Adrenal gland (tissue), 12 donors: Measurements from ENCODE around the gene NAT9. TPM values are rescaled to one million over a fixed set of nuclear protein-coding genes. Genes with fewer than 3 reads are reported as not detected.

Experiments
- DNase-seq, 7 donors: peaks; one replicate each; pipeline ENCODE4 v3.0.0-alpha.2; 2019 to 2020
- H3K27ac ChIP-seq, 5 donors: fragments of 200-600 bp; sonication (generic) in 4 of 5; 1 replicate in 3 of 5; 2 replicates in 2 of 5; pipeline versions ENCODE4 v1.5.1 to v1.8.0; 2016 to 2020; ENCODE audit warnings: mild to moderate bottlenecking in 1 of 5
- H3K27me3 ChIP-seq: fragments of 200-600 bp; 2 replicates; pipeline ENCODE4 v1.8.0; 2021
- H3K36me3 ChIP-seq, 2 donors: fragments of 200-600 bp; replicated peaks in 1 of 2; 1 replicate in 1 of 2; 2 replicates in 1 of 2; pipeline versions ENCODE4 v1.5.1 to v1.8.0; 2018 to 2022
- H3K4me1 ChIP-seq, 2 donors: fragments of 200-600 bp; replicated peaks in 1 of 2; 1 replicate in 1 of 2; 2 replicates in 1 of 2; pipeline versions ENCODE4 v1.5.1 to v1.8.0; 2018 to 2021
- H3K4me3 ChIP-seq, 4 donors: fragments of 200-600 bp; sonication (generic) in 3 of 4; one replicate each; pipeline ENCODE4 v1.5.1; 2016 to 2018
- H3K9me3 ChIP-seq, 3 donors: fragments of 200-600 bp; sonication (generic) in 1 of 3; replicated peaks in 1 of 3; 1 replicate in 2 of 3; 2 replicates in 1 of 3; pipeline versions ENCODE4 v1.5.1 to v1.8.0; 2016 to 2021
- POLR2A ChIP-seq, 2 donors: fragments of 450-650 bp; IDR thresholded peaks; one replicate each; pipeline ENCODE4 v1.6.1; 2017; ENCODE audit warnings: antibody characterized with exemption in 2 of 2, mild to moderate bottlenecking in 2 of 2, moderate library complexity in 1 of 2
- WGBS, 4 donors: extraction: QIAGEN DNeasy Blood & Tissue Kit in 2 of 4; methylation state at CpG; one replicate each; pipeline versions ENCODE4 v1.1.5 to v1.1.7; 2013 to 2017; 5-methylcytosine and 5-hydroxymethylcytosine counted together
- intact Hi-C, 2 donors: fragments of 100-400 bp; cut with DNase I; formaldehyde crosslinking; loops; one replicate each; pipeline versions ENCODE4 v1.14.1 to v1.15.0; 2022 to 2023
- polyA plus RNA-seq, 3 donors: library from polyadenylated mRNA; stranded (reverse); fragments of 200-250 nt in 2 of 3; fragments of 350-450 nt in 1 of 3; fragmentation: Illumina TruSeq in 1 of 3; extraction: RNeasy Lipid Tissue Mini Kit (QIAGEN cat#74804) in 1 of 3; gene quantifications; one replicate each; pipeline ENCODE4 v1.2.3, GENCODE V29; 2013 to 2014
- total RNA-seq, 9 donors: library from RNA; depleted of rRNA in 4 of 9; stranded (reverse); fragments of >200 nt in 4 of 9; fragments of 120-200 nt in 1 of 9; fragmentation: NEBNext Ultra II Directional in 1 of 9; extraction: Animal tissue kit (Norgen Biotek cat#: 25700) in 1 of 9; gene quantifications; one replicate each; pipeline versions ENCODE4 v1.1.0 to v1.2.4, GENCODE V29; 2013 to 2023
- TF ChIP-seq, protein P1 (sequence below), 6 experiments: fragments of 450-650 bp in 4 of 6; fragments of 200-600 bp in 2 of 6; sonication (generic) in 1 of 6; IDR thresholded peaks; 1 replicate in 5 of 6; 2 replicates in 1 of 6; pipeline versions ENCODE4 v1.5.1 to v1.8.0; 2016 to 2021; ENCODE audit warnings: antibody characterized with exemption in 6 of 6, mild to moderate bottlenecking in 2 of 6, moderate library complexity in 1 of 6
- donor health status: healthy with polysubstance abuse.
- donor health status: Bipolar disorder and iron deficiency.
- donor health status: DM: yes; HTN: yes; CAD: no.
- donor health status: DM: no; HTN: no; CAD: no.
- donor health status: DM: no; HTN: no; CAD: no.
- donor health status: DM: yes; HTN: yes; CAD: no.

NAT9 gene
- total and polyA plus RNA-seq, 12 donors, result 23.1 to 149 (median 87.0) TPM

DNA sequence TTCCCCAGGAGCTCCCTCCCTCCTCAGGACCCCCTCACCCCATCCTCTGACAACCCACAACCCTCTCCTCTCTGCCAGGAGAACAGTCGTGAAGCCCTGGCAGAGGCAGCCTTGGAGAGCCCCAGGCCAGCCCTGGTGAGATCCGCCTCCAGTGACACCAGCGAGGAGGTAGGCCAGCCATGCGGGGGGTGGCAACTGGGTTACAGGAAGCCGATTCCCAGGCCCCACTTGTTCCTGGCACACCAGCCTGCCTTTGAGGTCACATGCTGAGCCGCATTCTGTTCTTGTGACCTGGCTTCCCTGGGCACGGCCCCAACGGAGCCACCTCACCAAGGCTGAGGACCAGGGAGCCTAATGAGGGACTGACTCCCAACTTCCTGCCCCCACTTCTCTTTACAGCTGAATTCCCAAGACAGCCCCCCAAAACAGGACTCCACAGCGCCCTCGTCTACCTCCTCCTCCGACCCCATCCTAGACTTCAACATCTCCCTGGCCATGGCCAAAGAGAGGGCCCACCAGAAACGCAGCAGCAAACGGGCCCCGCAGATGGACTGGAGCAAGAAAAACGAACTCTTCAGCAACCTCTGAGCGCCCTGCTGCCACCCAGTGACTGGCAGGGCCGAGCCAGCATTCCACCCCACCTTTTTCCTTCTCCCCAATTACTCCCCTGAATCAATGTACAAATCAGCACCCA, 7.9 kb downstream of the NAT9 start:
- TF ChIP-seq, protein P1, sequence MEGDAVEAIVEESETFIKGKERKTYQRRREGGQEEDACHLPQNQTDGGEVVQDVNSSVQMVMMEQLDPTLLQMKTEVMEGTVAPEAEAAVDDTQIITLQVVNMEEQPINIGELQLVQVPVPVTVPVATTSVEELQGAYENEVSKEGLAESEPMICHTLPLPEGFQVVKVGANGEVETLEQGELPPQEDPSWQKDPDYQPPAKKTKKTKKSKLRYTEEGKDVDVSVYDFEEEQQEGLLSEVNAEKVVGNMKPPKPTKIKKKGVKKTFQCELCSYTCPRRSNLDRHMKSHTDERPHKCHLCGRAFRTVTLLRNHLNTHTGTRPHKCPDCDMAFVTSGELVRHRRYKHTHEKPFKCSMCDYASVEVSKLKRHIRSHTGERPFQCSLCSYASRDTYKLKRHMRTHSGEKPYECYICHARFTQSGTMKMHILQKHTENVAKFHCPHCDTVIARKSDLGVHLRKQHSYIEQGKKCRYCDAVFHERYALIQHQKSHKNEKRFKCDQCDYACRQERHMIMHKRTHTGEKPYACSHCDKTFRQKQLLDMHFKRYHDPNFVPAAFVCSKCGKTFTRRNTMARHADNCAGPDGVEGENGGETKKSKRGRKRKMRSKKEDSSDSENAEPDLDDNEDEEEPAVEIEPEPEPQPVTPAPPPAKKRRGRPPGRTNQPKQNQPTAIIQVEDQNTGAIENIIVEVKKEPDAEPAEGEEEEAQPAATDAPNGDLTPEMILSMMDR (IDR thresholded peaks at IDR 0.05), result no peak
- TF ChIP-seq POLR2A (IDR thresholded peaks at IDR 0.05), result peak in 1 of 2 donors; percentile 55
- Histone ChIP-seq H3K4me1 (peaks cover 50 to 54% of the 10 kb centered on the region in 2 donors), H3K4me3 (no peak overlapping the region), H3K27me3 (no peaks in the 10 kb centered on the region), H3K36me3 (peaks cover 0 to 42% of the 10 kb centered on the region in 2 donors), H3K9me3 (no peaks in the 10 kb centered on the region), H3K27ac (peak overlapping the region; percentile 61 to 93 (median 78))
- DNase-seq, result peak; percentile 88 to 99 (median 98)
- WGBS, 4 donors, result 33 to 50% (median 44%) methylated on average over 14 to 17 of the region's 17 CpGs
- intact Hi-C loops, result no loop called here

- peaks cover 0 to 31% of the 10 kb centered on the region in 2 donors for H3K36me3 ChIP-seq
- DNase-seq, result peak in 4 of 7 donors; percentile 53 to 74 (median 70)
- TF ChIP-seq, protein P1 (IDR thresholded peaks at IDR 0.05), result no peak
- peak in 1 of 2 donors; percentile 16 for TF ChIP-seq POLR2A (IDR thresholded peaks at IDR 0.05)
- peak overlapping the region in 4 of 5 donors; percentile 73 to 93 (median 82) for H3K27ac ChIP-seq
- H3K27me3 ChIP-seq, result no peaks in the 10 kb centered on the region
- WGBS, 4 donors, result 58 to 100% (median 66%) methylated on average over 1 to 10 of the region's 10 CpGs
- peaks cover 48 to 61% of the 10 kb centered on the region in 2 donors for H3K4me1 ChIP-seq
- no peak overlapping the region for H3K4me3 ChIP-seq
- intact Hi-C loops, result no loop called here
- no peaks in the 10 kb centered on the region for H3K9me3 ChIP-seq
Observed at GRCh38 chr17:74767111-74767516, 9.0 kb downstream of the NAT9 start.

DNA sequence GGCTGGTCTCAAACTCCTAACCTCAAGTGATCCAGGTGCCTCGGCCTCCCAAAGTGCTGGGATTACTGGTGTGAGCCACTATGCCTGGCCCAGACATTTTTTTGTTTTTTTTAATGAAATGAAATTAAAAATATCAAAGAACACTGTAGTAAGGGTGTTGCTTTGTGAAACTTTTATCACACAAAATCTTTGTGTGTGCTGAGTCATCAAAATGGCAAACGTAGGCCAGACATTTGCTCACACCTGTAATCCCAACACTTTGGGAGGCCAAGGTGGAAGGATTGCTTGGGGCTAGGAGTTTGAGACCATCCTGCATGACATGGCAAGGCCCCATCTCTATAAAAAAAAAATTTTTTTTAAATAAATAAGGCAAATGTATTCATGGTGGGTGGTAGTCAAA, 9.7 kb downstream of the NAT9 start:
- no peak overlapping the region for H3K4me3 ChIP-seq
- no peaks in the 10 kb centered on the region for H3K9me3 ChIP-seq
- TF ChIP-seq POLR2A (IDR thresholded peaks at IDR 0.05), result no peak
- TF ChIP-seq, protein P1 (IDR thresholded peaks at IDR 0.05), result no peak
- H3K27ac ChIP-seq, result peak overlapping the region in 2 of 5 donors; percentile 78 to 87
- peaks cover 49 to 66% of the 10 kb centered on the region in 2 donors for H3K4me1 ChIP-seq
- 69 to 88% (median 79%) methylated on average over 2 of the region's 2 CpGs for WGBS, 4 donors
- DNase-seq, result no peak
- H3K36me3 ChIP-seq, result peaks cover 0 to 24% of the 10 kb centered on the region in 2 donors
- intact Hi-C loops, result no loop called here
- no peaks in the 10 kb centered on the region for H3K27me3 ChIP-seq

DNA sequence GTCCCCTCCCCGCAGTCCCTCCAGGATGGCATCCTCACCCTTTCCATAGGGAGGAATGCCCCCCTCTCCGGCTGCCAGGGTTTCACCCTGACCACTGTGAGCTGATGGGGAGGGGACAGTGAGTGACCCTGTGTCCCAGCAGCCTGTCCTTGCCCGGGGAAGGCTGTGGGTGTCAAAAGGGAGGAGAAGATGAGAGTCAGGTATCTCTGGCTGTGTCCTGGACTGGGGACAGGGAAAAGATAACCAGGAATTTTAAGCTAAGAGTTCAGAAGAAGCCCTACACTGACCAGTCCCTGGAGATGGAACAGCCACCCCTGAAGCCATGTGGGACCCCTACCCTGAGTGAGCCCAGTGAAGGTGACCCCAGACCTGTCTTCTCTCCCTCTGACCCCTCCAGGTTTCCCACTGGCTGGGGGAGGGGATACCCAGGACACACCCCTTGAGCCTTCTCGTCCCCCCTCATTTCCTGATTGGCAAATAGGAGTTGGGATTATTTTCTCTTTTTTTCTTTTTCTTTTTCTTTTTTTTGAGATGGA, 11.3 kb downstream of the NAT9 start:
- DNase-seq, result no peak
- WGBS, 4 donors, result 68 to 89% (median 75%) methylated on average over 4 of the region's 4 CpGs
- Histone ChIP-seq H3K4me3 (no peak overlapping the region), H3K9me3 (no peaks in the 10 kb centered on the region), H3K4me1 (peaks cover 59 to 76% of the 10 kb centered on the region in 2 donors), H3K27me3 (no peaks in the 10 kb centered on the region), H3K36me3 (peaks cover 0 to 11% of the 10 kb centered on the region in 2 donors), H3K27ac (peak overlapping the region in 4 of 5 donors; percentile 13 to 72 (median 38))
- intact Hi-C loops, result no loop called here
- TF ChIP-seq, protein P1 (IDR thresholded peaks at IDR 0.05), result no peak
